Measurements from ENCODE around the gene MFN1. TPM values are rescaled to one million over a fixed set of nuclear protein-coding genes. Genes with fewer than 3 reads are reported as not detected.
A peak's percentile ranks its signal among the peaks of the same experiment; 100 is the strongest.
"Not testable (repeated sequence)": the region's sequence is repeated elsewhere in the genome, so short reads cannot be mapped to it uniquely, and the experiment has no call there.

Gene MFN1
- 10 to 100 TPM in 1 of 3 donors, 1 to 10 TPM in 2; 2.2 to 11.1 (median 8.6) TPM for polyA plus RNA-seq

DNA sequence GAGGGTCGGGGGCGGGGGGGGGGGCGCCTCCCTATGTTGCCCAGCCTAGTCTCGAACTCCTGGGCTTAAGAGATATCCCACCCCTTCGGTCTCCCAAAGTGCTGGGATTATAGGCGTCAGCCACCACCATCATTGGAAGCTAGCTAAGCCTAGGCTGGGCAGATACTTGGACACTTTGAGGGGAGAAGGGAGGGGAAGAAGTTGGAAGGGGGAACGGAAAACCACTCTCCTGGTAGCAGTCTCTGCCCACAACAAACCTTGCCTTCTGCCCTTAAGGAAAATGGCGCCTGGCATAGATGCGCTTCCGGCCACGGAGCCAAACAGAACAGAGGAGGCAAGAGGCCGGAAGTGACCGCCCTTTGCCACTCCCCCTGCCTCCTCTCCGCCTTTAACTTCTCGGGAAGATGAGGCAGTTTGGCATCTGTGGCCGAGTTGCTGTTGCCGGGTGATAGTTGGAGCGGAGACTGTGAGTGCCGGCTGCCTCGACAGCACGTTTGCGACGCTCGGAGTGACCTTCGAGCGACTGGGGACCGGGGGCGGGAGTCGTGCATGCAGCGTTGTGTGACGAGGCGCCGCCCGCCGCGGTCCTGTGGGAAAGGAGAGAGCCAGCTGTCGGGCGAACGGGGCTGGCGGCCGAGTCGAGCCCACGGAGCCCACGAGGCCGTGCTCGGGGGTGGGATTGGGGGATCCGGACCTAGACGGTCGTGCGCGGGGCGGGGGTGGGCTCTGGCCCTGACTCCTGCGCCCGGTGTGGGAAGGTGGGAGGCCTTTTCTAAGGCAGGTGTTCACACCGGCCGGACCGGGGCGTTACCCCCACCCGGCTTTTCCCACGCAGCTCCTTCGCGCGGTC is at the start of gene MFN1:
Gene MFN1 (plus strand): TSS at position 365 of the 850 bp plus-strand sequence. CDS start 1,143 bp downstream, outside the sequence.
- peak within 1 kb of the TSS; percentile 97 to 99 (median 99) for H3K4me3 Mint-ChIP-seq
- peaks cover 23 to 46% of the 10 kb centered on the region in 2 donors for H3K4me1 Mint-ChIP-seq
- H3K27me3 Mint-ChIP-seq (ENCODE audit: low read depth in 3 of 3) = peaks cover 3 to 4% (median 4%) of the 10 kb centered on the region in 3 donors
- peak within 1 kb of the TSS; percentile 90 to 96 (median 94) for H3K27ac Mint-ChIP-seq
- no peaks in the 10 kb centered on the region for H3K9me3 Mint-ChIP-seq
- DNase-seq = peak; percentile 87 to 88 (median 88)
- peaks cover 5 to 13% (median 11%) of the 10 kb centered on the region in 3 donors for H3K36me3 Mint-ChIP-seq

GRCh38 chr3:179297971-179298725 is 49.4 kb upstream of the MFN1 start:
- Mint-ChIP-seq H3K27ac (no peak overlapping the region), H3K9me3 (no peaks in the 10 kb centered on the region), H3K36me3 (no peaks in the 10 kb centered on the region), H3K27me3 (ENCODE audit: low read depth in 3 of 3) (peaks cover under 1 to 5% (median 3%) of the 10 kb centered on the region in 3 donors), H3K4me3 (no peak overlapping the region), H3K4me1 (no peaks in the 10 kb centered on the region)
- DNase-seq = no peak

GRCh38 chr3:179299316-179299715 is 48.2 kb upstream of the MFN1 start:
- no peaks in the 10 kb centered on the region for H3K36me3 Mint-ChIP-seq
- H3K27me3 Mint-ChIP-seq (ENCODE audit: low read depth in 3 of 3) = peaks cover 0 to 5% (median 3%) of the 10 kb centered on the region in 3 donors
- H3K27ac Mint-ChIP-seq = no peak overlapping the region
- no peaks in the 10 kb centered on the region for H3K4me1 Mint-ChIP-seq
- H3K4me3 Mint-ChIP-seq = no peak overlapping the region
- no peaks in the 10 kb centered on the region for H3K9me3 Mint-ChIP-seq
- DNase-seq = no peak

DNA sequence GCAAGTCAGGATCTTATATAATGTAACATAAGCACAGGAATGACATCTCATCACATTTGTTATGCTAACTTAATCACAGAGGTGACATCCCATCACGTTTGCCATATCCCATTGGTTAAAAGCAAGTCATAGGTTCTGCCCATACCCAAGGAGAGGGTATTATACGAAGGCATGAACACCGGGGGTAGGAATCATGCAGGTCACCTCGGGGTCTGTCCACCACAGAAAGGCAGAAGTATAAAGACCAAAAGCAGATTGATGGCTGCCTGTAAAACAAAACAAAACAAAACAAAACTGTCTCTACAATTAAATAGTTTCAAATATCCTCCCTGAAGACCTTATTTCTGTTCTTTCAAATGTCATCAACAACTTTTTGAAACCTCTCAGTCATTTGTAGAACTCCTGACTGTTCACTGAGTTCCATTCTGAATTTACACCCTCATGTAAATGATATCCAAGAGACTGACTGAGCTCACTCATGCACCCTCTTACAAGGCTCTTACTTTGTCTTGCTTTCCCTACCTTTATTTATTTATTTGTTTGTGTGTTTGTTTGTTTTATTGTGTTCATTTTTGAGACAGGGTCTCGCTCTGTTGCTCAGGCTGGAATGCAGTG is 47.4 kb upstream of the MFN1 start:
- Mint-ChIP-seq H3K36me3 (no peaks in the 10 kb centered on the region), H3K4me3 (no peak overlapping the region), H3K27me3 (ENCODE audit: low read depth in 3 of 3) (peaks cover 0 to 3% (median 3%) of the 10 kb centered on the region in 3 donors), H3K4me1 (no peaks in the 10 kb centered on the region), H3K9me3 (no peaks in the 10 kb centered on the region), H3K27ac (no peak overlapping the region)
- DNase-seq = no peak

DNA sequence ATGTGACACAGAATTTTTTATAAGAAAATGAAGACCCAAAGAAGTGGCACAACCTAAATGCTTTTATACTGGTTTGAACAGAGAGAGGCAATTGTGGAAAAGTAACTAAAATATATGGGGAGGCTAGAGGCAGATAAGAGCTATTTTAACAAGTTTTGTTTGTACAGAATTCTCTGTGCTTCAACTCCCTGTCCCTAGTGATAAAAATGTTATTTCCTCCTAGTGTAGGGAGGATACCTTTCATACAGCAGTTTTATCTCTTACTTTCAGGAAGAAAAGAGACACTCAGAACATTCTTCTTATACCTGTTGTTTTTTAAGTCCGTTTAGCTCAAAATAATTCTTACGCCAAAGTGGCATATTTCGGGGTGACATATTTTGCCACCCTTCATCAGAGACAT is 45.9 kb upstream of the MFN1 start:
- Mint-ChIP-seq H3K4me3 (no peak overlapping the region), H3K4me1 (no peaks in the 10 kb centered on the region), H3K27ac (no peak overlapping the region), H3K36me3 (no peaks in the 10 kb centered on the region), H3K9me3 (no peaks in the 10 kb centered on the region), H3K27me3 (ENCODE audit: low read depth in 3 of 3) (peaks cover 0 to 6% (median 3%) of the 10 kb centered on the region in 3 donors)
- no peak for DNase-seq

GRCh38 chr3:179302111-179302510 is 45.4 kb upstream of the MFN1 start:
- H3K9me3 Mint-ChIP-seq = no peaks in the 10 kb centered on the region
- no peak overlapping the region for H3K27ac Mint-ChIP-seq
- no peak overlapping the region for H3K4me3 Mint-ChIP-seq
- no peaks in the 10 kb centered on the region for H3K4me1 Mint-ChIP-seq
- H3K36me3 Mint-ChIP-seq = no peaks in the 10 kb centered on the region
- H3K27me3 Mint-ChIP-seq (ENCODE audit: low read depth in 3 of 3) = peaks cover 0 to 4% (median 1%) of the 10 kb centered on the region in 3 donors
- DNase-seq = no peak

DNA sequence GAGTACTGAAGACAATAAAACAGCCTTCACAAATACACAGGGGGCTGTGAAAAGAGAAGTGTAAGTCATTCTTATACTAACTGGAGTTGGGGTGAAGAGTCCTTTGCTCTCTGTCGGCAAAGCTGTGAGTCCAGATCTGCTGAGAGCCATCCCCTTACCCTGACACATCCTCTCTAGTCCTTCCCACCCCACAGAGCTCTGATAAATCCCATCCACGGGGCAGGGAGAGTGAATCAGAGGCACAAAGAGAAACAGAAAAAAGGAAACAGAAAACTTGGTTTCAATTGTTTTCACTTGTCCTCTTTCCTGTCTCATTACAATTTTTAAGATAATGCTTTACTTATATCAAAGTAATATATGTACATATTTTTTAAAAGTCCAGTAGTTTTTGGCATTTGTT is 42.9 kb upstream of the MFN1 start:
- no peak overlapping the region for H3K27ac Mint-ChIP-seq
- H3K27me3 Mint-ChIP-seq (ENCODE audit: low read depth in 3 of 3) = peaks cover 0 to 4% (median 1%) of the 10 kb centered on the region in 3 donors
- H3K36me3 Mint-ChIP-seq = no peaks in the 10 kb centered on the region
- no peaks in the 10 kb centered on the region for H3K9me3 Mint-ChIP-seq
- DNase-seq = no peak
- H3K4me3 Mint-ChIP-seq = no peak overlapping the region
- H3K4me1 Mint-ChIP-seq = no peaks in the 10 kb centered on the region

- H3K9me3 Mint-ChIP-seq; H3K27ac Mint-ChIP-seq; H3K4me1 Mint-ChIP-seq; H3K4me3 Mint-ChIP-seq; H3K36me3 Mint-ChIP-seq; H3K27me3 Mint-ChIP-seq (ENCODE audit: low read depth in 3 of 3); DNase-seq: not testable (repeated sequence)
Observed at GRCh38 chr3:179307362-179307761, 40.1 kb upstream of the MFN1 start.

GRCh38 chr3:179308001-179308400 is 39.5 kb upstream of the MFN1 start:
- Mint-ChIP-seq H3K36me3 (no peaks in the 10 kb centered on the region), H3K4me1 (no peaks in the 10 kb centered on the region), H3K4me3 (no peak overlapping the region), H3K27ac (no peak overlapping the region), H3K27me3 (ENCODE audit: low read depth in 3 of 3) (peaks cover 0 to 7% (median 1%) of the 10 kb centered on the region in 3 donors), H3K9me3 (no peaks in the 10 kb centered on the region)
- DNase-seq = no peak

- H3K27me3 Mint-ChIP-seq (ENCODE audit: low read depth in 3 of 3) = peaks cover 0 to 7% (median 1%) of the 10 kb centered on the region in 3 donors
- H3K9me3 Mint-ChIP-seq = no peaks in the 10 kb centered on the region
- H3K27ac Mint-ChIP-seq = no peak overlapping the region
- DNase-seq = no peak
- H3K4me3 Mint-ChIP-seq = no peak overlapping the region
- no peaks in the 10 kb centered on the region for H3K36me3 Mint-ChIP-seq
- no peaks in the 10 kb centered on the region for H3K4me1 Mint-ChIP-seq
Observed at GRCh38 chr3:179309225-179310078, 38.1 kb upstream of the MFN1 start.

- Mint-ChIP-seq H3K27me3 (ENCODE audit: low read depth in 3 of 3) (peaks cover 7 to 13% (median 11%) of the 10 kb centered on the region in 3 donors), H3K36me3 (no peaks in the 10 kb centered on the region), H3K27ac (no peak overlapping the region), H3K9me3 (no peaks in the 10 kb centered on the region), H3K4me1 (peaks cover 25 to 27% of the 10 kb centered on the region in 2 donors), H3K4me3 (no peak overlapping the region)
- DNase-seq = no peak
Observed at GRCh38 chr3:179318876-179319275, 28.6 kb upstream of the MFN1 start.

- Mint-ChIP-seq H3K36me3 (no peaks in the 10 kb centered on the region), H3K27ac (peak overlapping the region; percentile 61 to 87 (median 76)), H3K4me1 (peaks cover 31 to 35% of the 10 kb centered on the region in 2 donors), H3K4me3 (peak overlapping the region; percentile 81 to 86 (median 84)), H3K27me3 (ENCODE audit: low read depth in 3 of 3) (peaks cover 7 to 16% (median 13%) of the 10 kb centered on the region in 3 donors), H3K9me3 (no peaks in the 10 kb centered on the region)
- DNase-seq = peak in 1 of 3 donors; percentile 3
Observed at GRCh38 chr3:179321668-179322285, 25.7 kb upstream of the MFN1 start.

Measured in immature natural killer cell (primary cell).